GM12878 (cell line): ENCODE results near the gene PIAS1. TPM values are rescaled to one million over a fixed set of nuclear protein-coding genes. Genes with fewer than 3 reads are reported as not detected.

Source experiments
- ATAC-seq: fragments of 200-7000 bp; cut with Tn5 transposase; 3 replicates; pipeline ENCODE4 v1.9.1; 2020; ENCODE audit warnings: mild to moderate bottlenecking, moderate library complexity
- BruUV-seq: library from RNA; stranded (reverse); fragments of 400-500 nt; replicated peaks from 2 replicates; lab custom pipeline; 2021; lab: Mats Ljungman, UMichigan
- CTCF ChIA-PET: fragments of 300-600 bp; sonication (Branson Sonifier 250); formaldehyde crosslinking; extraction: SDS; loops from one replicate; lab custom pipeline; 2021; ENCODE audit warnings: inconsistent platforms; lab: Yijun Ruan, JAX
- POLR2A ChIA-PET: fragments of 350-600 bp; formaldehyde crosslinking; extraction: SDS; loops from one replicate; lab custom pipeline; 2021; ENCODE audit warnings: inconsistent platforms; lab: Charles Lee
- RAD21 ChIA-PET: fragments of 300-600 bp; sonication (Branson Sonifier 250); formaldehyde crosslinking; loops from one replicate; lab custom pipeline; 2023; ENCODE audit warnings: antibody characterized with exemption; ENCODE audit not compliant: unreplicated experiment; lab: Charles Lee
- SMC1A ChIA-PET: fragments of 300-600 bp; sonication (Branson Sonifier 250); formaldehyde crosslinking; loops from one replicate; lab custom pipeline; 2023; ENCODE audit not compliant: unreplicated experiment, uncharacterized antibody; lab: Charles Lee
- DNase-seq: peaks from one replicate; pipeline ENCODE4 v3.0.0-alpha.2; 2011; ENCODE audit warnings: low read depth, low spot score
- FAIRE-seq: peaks from 3 replicates; lab custom pipeline; 2011; peaks lifted over from hg19 to GRCh38; lab: Jason Lieb, UNC
- H2AFZ ChIP-seq: 2 replicates; pipeline ENCODE4 v1.6.0; 2011; ENCODE audit warnings: low read depth, low read length, control low read depth; ENCODE audit not compliant: control insufficient read depth
- H3K27ac ChIP-seq: 2 replicates; pipeline ENCODE4 v1.5.1; 2011; ENCODE audit warnings: control low read depth; ENCODE audit not compliant: control insufficient read depth, insufficient read depth
- H3K27me3 ChIP-seq, 2 experiments: replicated peaks in 1 of 2; 2 replicates each; pipeline versions ENCODE4 v1.6.0 to v1.6.1; 2011; ENCODE audit warnings: low read length in 1 of 2; ENCODE audit not compliant: control insufficient read depth in 2 of 2, insufficient read depth in 2 of 2
- H3K36me3 ChIP-seq, 2 experiments: 2 replicates each; pipeline ENCODE4 v1.5.1; 2011; ENCODE audit warnings: low read length in 1 of 2; ENCODE audit not compliant: control insufficient read depth in 2 of 2, insufficient read depth in 2 of 2
- H3K4me1 ChIP-seq: 2 replicates; pipeline ENCODE4 v1.6.1; 2011; ENCODE audit warnings: mild to moderate bottlenecking, low read length, moderate library complexity, mixed read lengths; ENCODE audit not compliant: control insufficient read depth, insufficient read depth
- H3K4me2 ChIP-seq: 2 replicates; pipeline ENCODE4 v1.6.0; 2011; ENCODE audit warnings: control low read depth; ENCODE audit not compliant: control insufficient read depth, insufficient read depth
- H3K4me3 ChIP-seq: fragments of 200-600 bp; sonication (generic); 2 replicates; pipeline ENCODE4 v1.5.1; 2016
- H3K79me2 ChIP-seq: 2 replicates; pipeline ENCODE4 v1.6.0; 2011; ENCODE audit warnings: low read length; ENCODE audit not compliant: control insufficient read depth, insufficient read depth
- H3K9ac ChIP-seq: 2 replicates; pipeline ENCODE4 v1.8.0; 2011; ENCODE audit warnings: low read length, control low read depth, mixed read lengths; ENCODE audit not compliant: control insufficient read depth, insufficient read depth
- H3K9me3 ChIP-seq: replicated peaks from 3 replicates; pipeline ENCODE4 v1.5.1; 2011; ENCODE audit warnings: mild to moderate bottlenecking, low read length; ENCODE audit not compliant: control insufficient read depth, insufficient read depth
- H4K20me1 ChIP-seq: 2 replicates; pipeline ENCODE4 v1.6.0; 2011; ENCODE audit not compliant: control insufficient read depth, insufficient read depth
- BHLHE40 ChIP-seq, 2 experiments: fragments of 450-650 bp in 1 of 2; IDR thresholded peaks; 2 replicates each; pipeline ENCODE4 v1.6.1; 2011 to 2017; ENCODE audit warnings: low read depth in 2 of 2, borderline replicate concordance in 1 of 2, improper control_type of control experiment in 1 of 2, low read length in 1 of 2, mild to moderate bottlenecking in 1 of 2
- CREM ChIP-seq: IDR thresholded peaks from 2 replicates; pipeline ENCODE4 v1.6.1; 2014; ENCODE audit warnings: antibody characterized with exemption, low read depth
- FOXM1 ChIP-seq: IDR thresholded peaks from 2 replicates; pipeline ENCODE4 v1.6.1; 2012; ENCODE audit warnings: low read depth, mild to moderate bottlenecking, inconsistent platforms, low read length, moderate library complexity
- GABPA ChIP-seq: IDR thresholded peaks from 2 replicates; pipeline ENCODE4 v1.6.1; 2014; ENCODE audit warnings: antibody characterized with exemption, low read depth, mild to moderate bottlenecking, inconsistent platforms
- LARP7 ChIP-seq: fragments of 450-650 bp; IDR thresholded peaks from 2 replicates; pipeline ENCODE4 v1.6.1; 2017; ENCODE audit warnings: mild to moderate bottlenecking
- NFYB ChIP-seq: IDR thresholded peaks from 2 replicates; pipeline ENCODE4 v1.6.1; 2011; ENCODE audit warnings: low read depth, mild to moderate bottlenecking, low read length, improper control_type of control experiment, moderate library complexity; ENCODE audit not compliant: insufficient read depth
- NR2F1 ChIP-seq: fragments of 450-650 bp; conservative IDR thresholded peaks from 2 replicates; pipeline ENCODE4 v1.6.1; 2017; ENCODE audit warnings: mild to moderate bottlenecking
- NRF1 ChIP-seq: conservative IDR thresholded peaks from 2 replicates; pipeline ENCODE4 v1.6.1; 2011; ENCODE audit warnings: mild to moderate bottlenecking, low read depth, low read length, improper control_type of control experiment
- POLR2A ChIP-seq: IDR thresholded peaks from 2 replicates; pipeline ENCODE4 v1.6.1; 2011; ENCODE audit warnings: low read depth, mild to moderate bottlenecking, low read length
- RBBP5 ChIP-seq: fragments of 200-600 bp; sonication (generic); conservative IDR thresholded peaks from 2 replicates; pipeline ENCODE4 v1.6.1; 2016
- SMAD5 ChIP-seq: IDR thresholded peaks from 2 replicates; pipeline ENCODE4 v1.6.1; 2016; ENCODE audit warnings: antibody characterized with exemption, low read depth
- TARDBP ChIP-seq: IDR thresholded peaks from 2 replicates; pipeline ENCODE4 v1.6.1; 2016; ENCODE audit warnings: borderline replicate concordance
- TBL1XR1 ChIP-seq: IDR thresholded peaks from 2 replicates; pipeline ENCODE4 v1.6.1; 2012; ENCODE audit warnings: low read depth, low read length, improper control_type of control experiment
- ZNF207 ChIP-seq: fragments of 450-650 bp; IDR thresholded peaks from 2 replicates; pipeline ENCODE4 v1.6.1; 2014; ENCODE audit warnings: antibody characterized with exemption, mild to moderate bottlenecking, borderline replicate concordance
- ZNF274 ChIP-seq: IDR thresholded peaks from one replicate; pipeline ENCODE4 v1.8.0; 2011; ENCODE audit not compliant: insufficient read length, insufficient read depth
- ZSCAN29 ChIP-seq: fragments of 450-650 bp; IDR thresholded peaks from 2 replicates; pipeline ENCODE4 v1.6.1; 2017; ENCODE audit warnings: mild to moderate bottlenecking, moderate library complexity
- WGBS: methylation state at CpG from one replicate; pipeline ENCODE4 v1.1.6; 2016; ENCODE audit warnings: low lambda C conversion rate; ENCODE audit not compliant: insufficient replicate concordance, insufficient coverage; ENCODE audit errors: missing lambda C conversion rate; 5-methylcytosine and 5-hydroxymethylcytosine counted together
- in situ Hi-C: fragments of 300-500 bp; cut with MboI; formaldehyde crosslinking; loops from 9 replicates; pipeline ENCODE4 v1.14.3; 2018; ENCODE audit warnings: mixed read lengths
- intact Hi-C: fragments of 100-400 bp; cut with micrococcal nuclease; formaldehyde crosslinking; loops from one replicate; pipeline ENCODE4 v1.14.2; 2022; ENCODE audit not compliant: unreplicated experiment
- polyA plus RNA-seq, 11 experiments: library from polyadenylated mRNA; depleted of rRNA in 4 of 11; unstranded in 6 of 11; stranded (reverse) in 5 of 11; fragments of >200 nt; fragmentation: Nextera tagmentation in 4 of 11; fragmentation: Illumina TruSeq in 1 of 11; extraction: Ambion mirVana in 4 of 11; extraction: Trizol in 1 of 11; gene quantifications; 1 replicate in 1 of 11; 2 replicates in 10 of 11; pipeline versions ENCODE4 v1.2.1 to v1.2.3, GENCODE V29; 2011 to 2016; ENCODE audit warnings: inconsistent platforms in 2 of 11, missing spikeins in 2 of 11, low read depth in 1 of 11
- total RNA-seq, 4 experiments: library from RNA; depleted of rRNA in 3 of 4; stranded (reverse); fragments of >200 nt in 3 of 4; fragmentation: Illumina TruSeq in 1 of 4; extraction: Trizol in 1 of 4; gene quantifications; 2 replicates each; pipeline versions ENCODE4 v1.2.1 to v1.2.3, GENCODE V29; 2013 to 2021
- TF ChIP-seq, protein P1 (sequence below): fragments of 450-650 bp; IDR thresholded peaks from 2 replicates; pipeline ENCODE4 v1.6.1; 2017; ENCODE audit warnings: low read depth, mild to moderate bottlenecking, moderate library complexity
- TF ChIP-seq, protein P2 (sequence below): fragments of 450-650 bp; IDR thresholded peaks from 2 replicates; pipeline ENCODE4 v1.6.1; 2016; ENCODE audit warnings: mild to moderate bottlenecking

PIAS1 gene
- total and polyA plus RNA-seq, 10 of the 15 experiments (the other 5 are each of a cell fraction or from before 2014, with no cell fraction given) = 20.2 to 96.3 (median 37.0) TPM

DNA sequence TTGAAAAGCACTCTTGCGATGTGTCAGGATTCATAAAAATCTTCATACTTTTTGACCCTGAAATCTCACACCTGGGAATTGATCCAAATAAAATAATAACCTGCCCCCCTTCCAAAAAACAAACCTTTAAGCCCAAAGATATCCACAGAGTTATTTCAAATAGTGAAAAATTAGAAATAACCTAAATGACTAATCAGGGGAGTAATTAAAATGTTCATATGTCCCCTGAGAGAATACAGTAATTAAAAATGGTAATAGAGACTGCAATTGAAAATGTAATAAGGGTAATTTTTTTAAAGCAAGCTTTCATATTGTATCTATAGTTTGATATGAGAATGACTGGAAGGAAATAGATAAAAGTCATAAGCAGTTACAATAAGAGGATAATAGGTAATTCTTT, 83.0 kb downstream of the PIAS1 start:
- in situ Hi-C loops = no loop called here
- RAD21 ChIA-PET = no interaction called here
- H3K9me3 ChIP-seq = no peaks in the 10 kb centered on the region
- TF ChIP-seq NR2F1 (no peak), POLR2A (no peak), TARDBP (no peak), BHLHE40 (IDR thresholded peaks at IDR 0.05; ENCODE audit: borderline replicate concordance in 1 of 2, low read depth in 2 of 2, low read length in 1 of 2) (no peak), ZNF207 (no peak), GABPA (no peak), NFYB (no peak), LARP7 (no peak), CREM (no peak), SMAD5 (no peak), ZNF274 (no peak), TBL1XR1 (no peak), NRF1 (no peak), ZSCAN29 (no peak), FOXM1 (no peak), RBBP5 (no peak)
- TF ChIP-seq, protein P1, sequence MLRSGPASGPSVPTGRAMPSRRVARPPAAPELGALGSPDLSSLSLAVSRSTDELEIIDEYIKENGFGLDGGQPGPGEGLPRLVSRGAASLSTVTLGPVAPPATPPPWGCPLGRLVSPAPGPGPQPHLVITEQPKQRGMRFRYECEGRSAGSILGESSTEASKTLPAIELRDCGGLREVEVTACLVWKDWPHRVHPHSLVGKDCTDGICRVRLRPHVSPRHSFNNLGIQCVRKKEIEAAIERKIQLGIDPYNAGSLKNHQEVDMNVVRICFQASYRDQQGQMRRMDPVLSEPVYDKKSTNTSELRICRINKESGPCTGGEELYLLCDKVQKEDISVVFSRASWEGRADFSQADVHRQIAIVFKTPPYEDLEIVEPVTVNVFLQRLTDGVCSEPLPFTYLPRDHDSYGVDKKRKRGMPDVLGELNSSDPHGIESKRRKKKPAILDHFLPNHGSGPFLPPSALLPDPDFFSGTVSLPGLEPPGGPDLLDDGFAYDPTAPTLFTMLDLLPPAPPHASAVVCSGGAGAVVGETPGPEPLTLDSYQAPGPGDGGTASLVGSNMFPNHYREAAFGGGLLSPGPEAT = no peak
- TF ChIP-seq, protein P2, sequence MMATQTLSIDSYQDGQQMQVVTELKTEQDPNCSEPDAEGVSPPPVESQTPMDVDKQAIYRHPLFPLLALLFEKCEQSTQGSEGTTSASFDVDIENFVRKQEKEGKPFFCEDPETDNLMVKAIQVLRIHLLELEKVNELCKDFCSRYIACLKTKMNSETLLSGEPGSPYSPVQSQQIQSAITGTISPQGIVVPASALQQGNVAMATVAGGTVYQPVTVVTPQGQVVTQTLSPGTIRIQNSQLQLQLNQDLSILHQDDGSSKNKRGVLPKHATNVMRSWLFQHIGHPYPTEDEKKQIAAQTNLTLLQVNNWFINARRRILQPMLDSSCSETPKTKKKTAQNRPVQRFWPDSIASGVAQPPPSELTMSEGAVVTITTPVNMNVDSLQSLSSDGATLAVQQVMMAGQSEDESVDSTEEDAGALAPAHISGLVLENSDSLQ = no peak
- TF ChIP-seq, all 136 proteins: peak for 0
- ChIA-PET CTCF (interaction anchor here (1.4 kb wide), 1 partner anchor 17 kb away, joined by 4 read pairs; no protein-coding TSS in a partner anchor), POLR2A (no interaction called here), SMC1A (interaction anchor here (1.6 kb wide), 1 partner anchor 9 kb away, joined by 5 read pairs; no protein-coding TSS in a partner anchor)
- FAIRE-seq (no peak), ATAC-seq (no peak), DNase-seq (no peak)
- intact Hi-C loops = no loop called here
- Histone ChIP-seq H3K4me3 (no peak overlapping the region), H2AFZ (no peak overlapping the region), H3K9ac (no peak overlapping the region), H3K36me3 (no peaks in the 10 kb centered on the region; a peak in 1 of 4 replicates), H3K79me2 (peaks cover 23% of the 10 kb centered on the region), H3K4me2 (no peak overlapping the region), H3K27me3 (no peaks in the 10 kb centered on the region), H4K20me1 (no peaks in the 10 kb centered on the region), H3K27ac (no peak overlapping the region), H3K4me1 (no peaks in the 10 kb centered on the region)
- 95% methylated on average over 1 of the region's 1 CpG for WGBS
- BruUV-seq = no TSS peak
